ENCODE data around the gene ACP5.
A peak's percentile ranks its signal among the peaks of the same experiment; 100 is the strongest.

- TF ChIP-seq CTCF (IDR thresholded peaks at IDR 0.05) (no peak), POLR2A (IDR thresholded peaks at IDR 0.05) (peak; percentile 57)
Observed at GRCh38 chr19:11528551-11529341, 48.7 kb downstream of the ACP5 start, which contains the start of gene ECSIT.
